Measurements from ENCODE around the gene EN1.

EN1 gene

GRCh38 chr2:118846953-118847761, at the start of gene EN1:
EN1 (minus strand) TSS chr2:118847648; CDS start chr2:118847167, 481 bp downstream.
- DNase-seq, result no peak

GRCh38 chr2:118893100-118893499, 45.7 kb upstream of the EN1 start:
- DNase-seq, result no peak

GRCh38 chr2:118889995-118890394, 42.5 kb upstream of the EN1 start:
- DNase-seq, result no peak

DNA sequence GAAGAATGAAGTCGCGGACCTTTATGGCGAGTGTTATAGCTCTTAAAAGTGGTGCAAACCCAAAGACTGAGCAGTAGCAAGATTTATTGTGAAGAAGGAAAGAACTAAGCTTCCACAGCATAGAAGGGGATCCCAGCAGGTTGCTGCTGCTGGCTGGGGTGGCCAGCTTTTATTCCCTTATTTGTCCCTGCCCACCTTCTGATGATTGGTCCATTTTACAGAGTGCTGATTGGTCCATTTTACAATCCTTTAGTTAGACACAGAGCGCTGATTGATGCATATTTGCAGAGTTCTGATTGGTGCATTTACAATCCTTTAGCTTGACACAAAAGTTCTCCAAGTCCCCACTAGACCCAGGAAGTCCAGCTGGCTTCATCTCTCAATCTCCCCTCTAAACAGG, 36.3 kb upstream of the EN1 start:
- no peak for DNase-seq

GRCh38 chr2:118882693-118883336, 35.4 kb upstream of the EN1 start:
- peak; percentile 54 for DNase-seq

GRCh38 chr2:118881490-118882129, 34.2 kb upstream of the EN1 start:
- peak; percentile 41 for DNase-seq

DNA sequence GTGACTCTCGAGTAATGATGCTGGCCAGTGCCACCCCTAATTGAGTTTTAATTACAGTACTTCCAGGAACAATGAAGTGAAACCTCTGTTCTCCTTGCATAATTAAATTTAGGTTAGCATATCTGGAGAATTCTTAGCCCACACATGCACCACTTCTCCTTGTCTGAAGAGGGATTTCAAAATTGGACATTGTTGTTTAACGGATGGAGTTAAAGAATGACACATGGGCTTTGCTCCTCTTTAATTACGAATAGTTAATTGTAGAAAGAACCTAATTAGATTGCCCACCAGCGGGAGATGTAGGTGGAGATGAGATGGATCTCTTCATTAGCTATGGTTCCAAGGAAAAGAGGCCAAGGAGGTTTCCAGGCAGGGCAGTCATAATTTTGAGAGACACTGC, 33.1 kb upstream of the EN1 start:
- no peak for DNase-seq

DNA sequence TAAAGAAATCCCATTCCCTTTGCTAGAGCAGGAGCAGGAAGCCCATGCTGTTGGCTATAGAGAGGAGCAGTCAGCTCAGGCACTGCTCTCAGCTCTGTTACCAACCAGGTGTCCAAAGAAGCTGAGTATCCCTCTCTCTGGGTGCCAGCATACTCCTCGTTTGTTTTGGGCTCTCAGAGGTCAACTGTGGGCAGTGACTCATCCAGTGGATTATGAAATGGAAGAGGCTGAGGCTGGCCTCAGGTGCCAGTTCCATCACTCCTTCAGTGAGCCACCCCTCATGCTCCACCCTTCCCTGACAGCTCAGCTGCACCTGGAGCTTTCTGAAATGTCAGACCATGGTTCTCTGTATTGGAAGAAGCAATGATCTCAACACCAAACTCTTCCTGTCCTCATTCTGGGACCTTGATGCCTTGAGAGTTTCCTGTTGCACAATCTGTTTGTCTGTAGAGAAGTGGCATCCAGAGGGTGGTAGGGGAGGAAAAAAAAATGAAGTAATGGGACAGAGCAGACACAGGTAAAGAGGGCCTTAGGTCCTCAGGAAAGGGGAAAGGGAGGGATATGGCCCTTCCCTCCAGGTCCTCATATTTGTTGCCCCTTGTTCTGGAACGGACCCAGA, 31.2 kb upstream of the EN1 start:
- no peak for DNase-seq

DNA sequence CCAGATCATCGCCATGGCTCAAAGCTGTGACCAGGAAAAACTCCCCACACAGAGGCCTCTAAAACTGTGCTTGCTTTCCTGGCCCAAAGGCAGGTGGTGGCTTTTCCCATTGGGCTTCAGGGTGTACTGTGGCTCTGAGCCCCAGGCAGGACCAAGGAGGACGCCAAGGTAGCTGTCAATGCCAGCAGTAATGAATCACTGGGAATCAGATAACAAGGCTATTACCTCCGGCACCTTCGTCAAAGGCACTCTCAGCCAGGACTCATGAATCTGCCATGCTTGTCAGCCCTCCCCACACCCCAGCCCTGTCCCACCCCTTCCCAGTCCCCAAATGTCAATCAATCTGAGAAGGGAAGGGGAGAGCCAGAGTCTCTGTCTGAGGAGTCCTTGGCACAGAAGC, 27.9 kb upstream of the EN1 start:
- no peak for DNase-seq

GRCh38 chr2:118874324-118874723, 26.9 kb upstream of the EN1 start:
- no peak for DNase-seq

- no peak for DNase-seq
Measured at GRCh38 chr2:118865106-118865505, 17.7 kb upstream of the EN1 start.

DNA sequence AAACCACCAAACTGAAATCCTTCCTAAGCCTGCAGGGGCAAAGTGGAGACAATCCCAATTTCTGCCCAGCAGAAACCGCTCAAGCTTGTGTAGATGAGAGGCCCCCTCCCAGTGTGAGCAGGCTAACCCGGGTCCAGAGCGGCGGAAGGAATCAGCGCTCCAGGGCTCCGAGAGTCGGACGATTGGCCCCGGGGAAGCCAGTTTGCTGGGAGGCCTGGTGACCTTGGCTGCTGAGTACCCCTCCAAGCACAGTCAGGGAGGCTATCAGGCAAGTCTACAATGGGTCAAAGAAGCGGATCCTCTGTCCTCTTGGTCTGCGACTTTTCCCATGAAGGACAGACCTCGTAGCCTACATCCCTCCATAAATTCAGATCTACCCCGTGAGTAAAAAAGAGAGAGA, 16.8 kb upstream of the EN1 start:
- no peak for DNase-seq

DNA sequence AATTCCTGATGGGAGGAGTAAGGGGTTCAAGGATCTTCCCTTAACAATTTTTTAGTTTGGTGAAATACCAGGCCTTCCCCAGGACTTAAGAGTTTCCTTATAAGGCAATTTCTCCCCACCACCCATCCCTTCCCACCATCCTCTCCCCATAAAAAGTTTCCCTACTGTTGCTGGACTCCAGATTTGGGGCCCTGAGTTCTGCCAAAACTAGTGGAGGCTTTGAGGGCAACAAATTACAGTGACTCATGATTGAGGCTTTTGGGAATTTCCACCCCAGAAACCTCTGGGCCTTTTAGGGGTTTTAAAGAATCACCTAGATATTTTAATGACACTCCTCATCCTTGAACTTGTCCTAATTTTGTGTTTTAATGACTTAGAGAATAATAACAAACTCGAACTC, 14.3 kb upstream of the EN1 start:
- no peak for DNase-seq

- DNase-seq, result no peak
Measured at GRCh38 chr2:118861242-118861641, 13.8 kb upstream of the EN1 start.

GRCh38 chr2:118860506-118860905, 13.1 kb upstream of the EN1 start:
- no peak for DNase-seq

DNA sequence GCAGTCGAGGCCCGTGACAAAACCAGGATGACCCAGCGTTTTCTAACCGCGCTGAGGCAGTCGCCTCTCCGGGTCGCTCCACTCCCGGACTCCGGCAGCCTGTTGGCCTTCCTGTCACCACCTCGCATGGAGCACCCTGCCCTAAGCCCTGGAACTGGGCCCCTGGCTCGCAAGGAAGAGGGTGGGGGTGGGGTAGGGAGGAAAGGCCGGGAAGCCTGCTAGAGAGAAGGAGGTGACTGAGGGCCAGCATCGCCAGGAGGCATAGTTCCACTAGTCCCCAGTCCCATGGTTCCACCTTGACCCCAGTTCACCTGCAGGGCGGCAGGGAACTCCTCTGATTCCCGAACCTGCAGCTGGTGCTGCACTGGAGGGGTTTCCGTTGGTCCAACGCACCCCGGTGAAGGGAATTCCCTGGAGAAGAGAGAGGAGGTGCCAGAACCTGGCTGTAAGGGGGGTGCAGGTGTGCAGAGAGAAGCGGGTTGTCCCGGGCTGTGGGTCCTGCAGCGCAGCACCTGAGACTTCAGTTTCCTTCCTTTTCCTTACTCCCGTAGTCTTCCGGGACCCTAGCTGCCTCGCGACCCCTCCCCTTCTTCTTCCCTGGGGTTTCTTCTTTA, 11.8 kb upstream of the EN1 start:
- DNase-seq, result no peak

- DNase-seq, result no peak
Measured at GRCh38 chr2:118858485-118859156, 11.2 kb upstream of the EN1 start.

DNA sequence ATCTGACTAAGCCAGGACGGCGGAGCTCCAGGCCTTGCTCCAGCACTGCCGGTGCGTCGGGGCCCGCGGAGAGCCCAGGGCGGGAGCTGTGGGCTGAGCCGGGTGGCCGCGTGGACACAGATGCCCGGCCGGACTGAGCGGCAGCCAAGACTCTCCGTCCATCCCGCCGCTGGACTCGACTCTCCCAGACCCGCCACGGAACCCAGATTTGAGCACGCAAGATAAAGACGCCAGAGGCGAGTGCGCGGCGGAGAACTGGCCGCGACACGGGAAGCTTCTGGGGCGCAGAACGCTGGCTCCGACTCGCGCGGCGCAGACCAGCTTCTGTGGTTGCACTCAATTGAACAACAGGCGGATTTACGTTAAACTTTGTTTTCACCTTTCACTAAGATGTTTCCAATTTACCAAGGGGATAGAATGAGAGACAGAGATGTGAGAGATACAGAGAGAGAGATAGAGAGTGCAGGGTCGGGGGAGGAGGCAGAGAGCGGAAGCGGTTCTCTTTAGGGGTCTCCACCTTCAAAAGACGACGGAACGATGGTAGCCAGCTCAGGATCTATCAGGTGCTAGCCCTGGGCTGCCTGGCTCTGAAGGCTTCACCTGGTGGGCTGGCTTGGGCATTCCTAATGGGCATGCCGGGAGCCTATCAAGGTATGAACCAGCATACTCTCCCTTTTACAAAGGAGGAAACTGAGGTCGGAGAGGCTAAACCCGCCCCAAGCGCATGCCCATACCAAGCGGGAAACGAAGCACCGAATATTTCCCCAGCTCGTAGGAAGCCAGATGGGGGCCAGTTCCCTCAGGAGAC, 10.4 kb upstream of the EN1 start:
- DNase-seq, result no peak

DNA sequence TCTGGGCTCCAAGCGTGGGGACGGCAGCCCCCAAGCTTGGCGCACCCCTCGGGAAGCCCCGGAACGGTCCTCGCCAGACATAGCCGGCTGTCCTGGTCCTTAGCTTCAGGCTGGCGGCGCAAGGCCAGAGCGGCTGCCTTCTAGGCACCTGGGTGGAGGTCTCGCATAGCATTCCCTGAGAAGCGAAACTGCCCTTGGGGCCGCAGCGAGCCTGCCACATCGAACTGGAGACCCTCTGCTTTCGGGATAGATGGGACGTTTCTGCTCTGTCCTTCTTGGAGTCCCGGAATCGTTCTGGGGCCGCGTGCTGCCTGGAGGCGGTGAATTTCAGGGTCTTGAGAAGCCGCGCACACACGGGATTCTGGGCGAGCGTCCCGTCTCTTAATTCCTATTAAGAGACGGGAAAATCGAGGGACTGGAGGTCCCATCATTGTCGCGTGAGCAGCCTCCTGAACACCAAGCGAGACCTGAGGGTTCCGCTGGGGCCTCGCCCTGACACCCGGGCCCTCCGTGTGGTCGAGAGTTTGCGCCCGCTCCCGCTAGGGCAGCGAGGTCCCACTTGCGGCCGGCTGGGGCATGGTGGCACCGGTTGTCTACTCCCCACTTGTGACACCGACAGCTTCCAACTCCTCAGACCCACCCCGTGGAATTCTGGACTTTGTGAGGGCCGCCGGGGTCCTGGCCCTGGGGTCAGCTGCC, 9.7 kb upstream of the EN1 start:
- no peak for DNase-seq

DNA sequence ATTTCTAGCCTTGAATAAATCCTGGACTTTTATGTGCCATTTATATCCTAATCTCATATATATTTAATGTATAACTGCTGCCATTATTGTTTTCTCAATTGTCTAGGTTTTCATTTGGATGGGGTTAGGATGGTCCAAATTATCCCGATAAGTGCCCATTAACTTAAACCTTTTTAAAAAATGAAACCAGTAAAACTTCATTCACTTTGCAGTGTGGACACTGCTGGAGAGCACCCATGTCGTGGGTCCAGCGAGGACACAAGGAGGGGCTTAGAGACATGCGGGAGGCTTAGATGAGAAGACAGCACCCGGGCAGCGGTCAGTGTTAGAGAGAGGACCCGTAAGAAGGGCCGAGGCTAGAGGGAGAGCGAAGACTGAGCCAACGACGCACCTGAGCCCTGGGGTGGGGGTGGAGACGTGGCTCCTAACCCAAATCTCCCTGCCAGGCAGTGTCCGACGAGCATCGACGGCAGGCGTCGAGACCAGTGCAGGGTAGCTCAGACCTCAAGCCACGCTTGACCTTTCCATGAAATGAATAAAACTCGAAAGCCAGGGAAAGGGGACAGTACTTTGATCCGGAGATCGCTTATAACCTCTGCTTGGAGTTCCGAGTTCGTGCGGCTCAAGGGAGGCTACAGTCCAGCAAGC, 9.0 kb upstream of the EN1 start:
- no peak for DNase-seq

Measured in activated effector memory CD4-positive, alpha-beta T cell treated with Interleukin-2 at 50 U/mL for 16 hours (primary cell).